Measurements from ENCODE around the gene HOXA11.

DNA sequence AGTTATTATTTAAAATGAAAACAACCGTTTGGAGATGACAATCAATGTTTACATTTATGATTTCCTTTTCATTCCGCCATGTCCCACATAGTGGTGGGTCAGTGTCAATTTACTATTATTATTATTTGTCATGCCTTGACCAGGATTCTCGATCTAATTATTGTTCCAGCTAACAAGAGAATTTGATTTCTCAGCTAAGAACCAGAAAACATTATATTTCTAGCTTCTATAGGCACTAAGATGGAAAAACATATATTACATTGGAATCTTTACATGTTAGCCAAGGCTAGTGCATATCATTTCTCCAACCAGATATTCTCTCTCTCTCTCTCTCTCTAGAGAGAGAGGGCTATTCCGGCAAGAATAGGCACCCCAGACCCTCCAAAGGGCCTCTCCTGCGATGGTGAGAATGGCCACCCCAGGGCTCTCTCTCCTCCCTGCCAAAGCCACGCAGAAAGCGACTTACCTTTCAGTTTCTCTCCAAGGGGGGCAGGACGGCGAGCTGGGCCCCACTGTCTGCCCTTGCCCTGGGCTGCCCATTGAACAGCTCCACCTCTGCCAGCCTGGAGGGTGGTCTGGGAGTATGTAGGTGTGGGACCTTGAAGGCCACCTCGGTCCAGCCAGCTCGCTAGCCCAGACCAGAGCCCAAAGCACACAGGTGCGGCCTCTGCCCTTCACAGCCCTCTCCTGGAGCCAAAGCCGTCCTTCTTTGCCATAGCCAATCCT, 35.0 kb downstream of the HOXA11 start:
- TF ChIP-seq CTCF (conservative IDR thresholded peaks at IDR 0.05; ENCODE audit: low read depth, low read length) (no peak), EZH2 (IDR thresholded peaks at IDR 0.05; ENCODE audit: borderline replicate concordance, low read depth, low read length, poor library complexity, severe bottlenecking) (no peak)

Data from A673 (cell line).